GM15510 (cell line): Measurements from ENCODE around the gene IL2RA.
A peak's percentile ranks its signal among the peaks of the same experiment; 100 is the strongest.

ENCODE experiments used
- POLR2A ChIP-seq: IDR thresholded peaks from 3 replicates; pipeline ENCODE4 v1.6.1; 2011; ENCODE audit warnings: borderline replicate concordance; ENCODE audit not compliant: insufficient read length; ENCODE audit errors: extremely low read depth

IL2RA gene

GRCh38 chr10:6052247-6053221 is 9.6 kb downstream of the IL2RA start:
- TF ChIP-seq POLR2A, result no peak

DNA sequence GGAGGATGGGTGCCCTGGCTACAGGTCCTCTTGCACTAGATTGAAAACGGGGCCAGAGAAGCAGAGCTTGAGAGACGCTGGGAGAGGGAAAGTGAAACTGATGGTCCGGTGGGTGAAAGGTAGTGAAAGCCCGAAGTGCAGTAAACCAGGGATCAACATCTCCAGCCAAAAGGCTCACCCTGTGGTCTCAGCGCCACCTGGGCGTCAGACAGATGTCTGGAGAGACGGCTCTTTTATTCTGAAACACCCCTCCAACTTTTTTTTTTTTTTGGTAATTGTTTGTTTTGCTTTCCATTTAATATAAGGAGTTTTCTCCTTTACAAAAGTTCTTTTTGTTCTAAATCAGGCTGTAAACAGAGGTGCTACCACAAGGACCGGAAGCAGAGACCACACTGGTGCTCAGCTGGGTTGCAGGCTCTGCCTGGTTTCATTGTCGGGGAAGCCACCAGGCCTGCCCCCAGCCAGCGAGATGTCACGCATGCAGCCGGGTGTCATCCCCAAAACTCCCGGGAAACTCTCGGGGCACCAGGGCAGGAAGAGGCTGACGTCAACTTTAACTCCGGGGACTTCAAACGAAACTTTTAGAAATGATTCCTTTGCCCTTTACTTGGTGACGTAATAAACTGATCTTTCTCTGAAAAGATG is 11.2 kb downstream of the IL2RA start:
- TF ChIP-seq POLR2A, result peak; percentile 20

DNA sequence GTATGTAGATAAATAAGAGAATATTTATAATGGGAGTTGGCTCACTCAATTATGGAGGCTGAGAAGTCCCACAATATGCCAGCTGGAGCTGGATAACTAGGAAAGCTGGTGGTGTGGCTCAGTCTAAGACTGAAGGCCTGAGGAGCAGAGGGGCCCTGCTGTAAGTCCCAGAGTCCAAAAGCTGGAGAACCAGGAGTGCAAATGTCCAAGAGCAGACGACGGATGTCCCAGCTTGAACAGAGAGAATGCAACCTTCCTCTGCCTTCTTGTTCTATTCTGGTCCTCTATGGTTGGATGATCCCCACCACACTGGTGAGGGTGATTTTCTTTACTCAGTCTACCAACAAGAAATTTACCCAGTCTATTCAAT is 13.2 kb downstream of the IL2RA start:
- no peak for TF ChIP-seq POLR2A

GRCh38 chr10:6048281-6049030 is 13.7 kb downstream of the IL2RA start:
- no peak for TF ChIP-seq POLR2A

- TF ChIP-seq POLR2A, result no peak
Measured at GRCh38 chr10:6047847-6048246, 14.3 kb downstream of the IL2RA start.

DNA sequence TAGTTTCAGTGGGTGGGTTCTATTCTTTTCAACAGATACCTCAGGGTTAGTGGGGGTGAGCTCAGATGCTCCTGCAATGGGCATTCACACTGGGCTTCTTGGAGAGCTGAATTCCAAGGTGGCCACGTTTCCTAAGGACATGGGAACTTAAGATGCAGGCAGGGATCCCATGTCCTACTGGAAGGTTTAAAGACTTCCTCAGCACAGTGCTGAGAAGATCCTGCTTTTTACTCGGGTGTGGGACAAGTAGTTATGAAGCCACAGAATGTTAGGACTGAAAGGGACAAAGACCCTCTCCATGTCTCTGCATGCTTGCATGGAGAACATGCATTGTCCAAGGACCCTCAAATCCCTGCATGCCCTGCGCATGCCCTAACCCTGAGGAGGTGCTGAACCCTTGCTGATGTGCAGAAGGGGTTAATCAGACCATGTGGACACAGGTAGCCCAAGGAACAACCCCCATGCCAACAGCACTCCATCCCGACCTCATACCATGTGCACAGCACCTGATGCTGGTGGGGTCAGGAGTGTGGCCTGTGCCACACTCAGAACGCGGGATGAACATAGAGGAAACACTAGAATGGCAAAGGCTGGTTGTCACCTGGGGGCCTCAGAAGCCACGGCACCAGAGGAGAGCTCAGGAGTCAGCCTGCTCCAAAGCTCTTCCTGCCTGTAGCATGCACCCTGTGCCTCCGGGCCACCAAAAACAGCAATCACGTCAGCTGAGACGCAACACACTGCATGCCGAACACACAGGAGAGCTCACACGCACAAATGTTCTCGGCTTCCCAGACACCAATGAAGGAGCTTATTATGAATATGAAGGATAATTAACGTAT is 15.2 kb downstream of the IL2RA start:
- no peak for TF ChIP-seq POLR2A

DNA sequence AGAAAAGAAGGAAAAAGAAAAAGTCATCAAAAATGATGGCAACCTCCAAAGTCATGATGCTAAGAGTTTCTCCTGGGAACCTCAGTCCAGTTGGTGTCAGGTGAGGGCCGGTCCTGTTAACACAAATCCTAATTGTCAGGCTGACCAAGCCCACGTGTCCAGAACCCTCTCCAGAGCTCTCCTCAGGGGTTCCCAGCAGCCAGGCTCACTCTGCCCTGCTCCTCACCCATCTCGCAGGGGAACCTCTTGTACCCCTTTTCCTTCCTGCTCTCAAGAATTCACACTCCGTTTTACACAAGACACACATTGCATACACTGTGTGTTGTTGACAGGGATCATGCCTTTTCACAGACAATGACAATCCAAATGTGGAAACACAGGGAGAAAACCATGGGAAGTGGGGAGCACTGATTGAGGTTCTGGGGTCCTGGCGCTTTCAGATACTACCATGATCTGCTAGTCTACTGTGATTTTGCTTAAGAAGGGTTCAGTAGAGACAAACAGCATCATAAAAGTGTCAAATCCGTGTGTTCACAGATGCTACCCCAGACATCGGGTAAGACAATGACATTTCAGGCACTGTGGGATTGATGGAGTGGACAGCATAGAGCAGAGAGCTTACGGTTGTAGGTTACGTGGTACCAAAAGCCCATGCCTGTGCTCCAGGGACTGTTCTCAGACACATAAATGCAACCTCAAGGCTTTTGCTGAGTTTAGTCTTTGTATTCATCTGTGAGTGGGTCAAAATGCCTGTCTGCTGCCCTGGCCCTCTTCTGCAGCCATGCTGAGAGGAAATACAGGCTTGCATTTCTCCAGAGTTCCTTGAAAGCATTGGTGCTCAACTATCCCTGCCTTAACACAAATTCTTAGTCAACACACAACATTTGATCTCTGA is 16.0 kb downstream of the IL2RA start:
- no peak for TF ChIP-seq POLR2A

DNA sequence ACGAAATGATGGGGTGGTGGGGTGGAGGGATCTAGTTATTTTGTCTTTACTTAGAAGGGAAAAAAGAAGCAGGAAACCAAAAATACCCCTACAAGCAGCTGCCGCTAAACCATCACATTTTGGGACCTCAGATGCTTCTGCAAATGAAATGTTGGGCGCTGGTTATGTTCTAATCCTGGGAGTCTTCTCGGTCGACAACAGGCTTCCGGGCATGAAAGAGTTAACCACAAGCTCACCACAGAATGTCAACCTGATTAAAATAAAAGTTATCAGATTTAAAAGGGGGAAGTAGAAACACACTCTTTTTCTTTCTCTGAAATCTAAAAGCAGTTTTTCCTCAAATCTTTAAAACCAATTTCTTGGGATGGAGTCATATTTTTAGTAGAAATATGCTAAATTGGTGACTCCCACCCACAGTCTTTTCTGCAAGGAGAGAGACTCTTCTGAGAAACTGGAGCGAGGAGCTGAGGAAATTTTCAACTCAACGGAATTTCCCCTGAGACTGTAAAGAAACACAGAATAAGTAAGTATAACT is 16.8 kb downstream of the IL2RA start:
- TF ChIP-seq POLR2A, result no peak

DNA sequence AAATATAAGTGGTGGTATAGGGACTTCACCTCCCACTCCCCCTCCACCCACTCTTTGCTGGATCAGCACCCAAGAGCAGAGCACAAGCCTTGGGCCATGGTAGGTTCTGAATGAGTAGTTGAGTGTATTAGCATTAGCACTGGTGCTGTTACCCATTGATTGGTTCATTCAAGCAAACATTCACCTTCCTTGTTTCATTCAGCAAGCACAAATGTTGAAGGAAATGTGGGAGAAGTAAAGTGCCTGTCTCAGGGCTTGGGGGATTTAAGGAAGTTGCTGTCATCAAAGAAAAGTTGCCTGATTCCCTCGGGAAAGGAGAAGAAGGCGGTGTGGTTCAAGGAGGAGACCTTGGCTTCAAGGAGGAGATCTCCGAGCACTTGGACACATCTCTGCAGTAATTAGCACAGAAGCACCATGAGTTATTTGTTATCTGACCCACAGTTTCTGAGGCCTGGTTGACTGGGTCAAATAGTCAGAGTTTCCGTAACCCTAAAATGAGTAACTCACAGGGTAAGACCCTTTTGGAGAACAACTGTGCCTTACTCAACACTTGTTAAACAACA is 17.3 kb downstream of the IL2RA start:
- TF ChIP-seq POLR2A, result no peak

DNA sequence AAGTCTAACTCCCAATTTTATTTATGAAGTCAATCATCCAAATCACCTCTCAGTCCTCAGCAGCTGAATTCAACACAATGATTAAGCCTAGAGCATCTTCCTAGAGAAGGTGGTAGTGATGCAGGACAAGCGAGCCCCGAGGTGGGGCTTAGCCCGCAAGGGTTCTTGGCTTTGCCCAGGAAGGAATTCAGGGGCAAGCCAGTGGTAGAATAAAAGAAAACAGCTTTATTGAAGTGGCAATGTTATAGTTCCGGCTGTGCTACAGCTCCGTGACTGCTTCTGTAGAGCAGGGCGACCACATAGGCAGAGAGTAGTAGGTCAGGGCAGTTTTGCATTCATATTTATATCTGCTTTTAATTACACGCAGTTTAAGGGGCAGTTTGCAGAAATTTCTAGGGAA is 18.1 kb downstream of the IL2RA start:
- no peak for TF ChIP-seq POLR2A

DNA sequence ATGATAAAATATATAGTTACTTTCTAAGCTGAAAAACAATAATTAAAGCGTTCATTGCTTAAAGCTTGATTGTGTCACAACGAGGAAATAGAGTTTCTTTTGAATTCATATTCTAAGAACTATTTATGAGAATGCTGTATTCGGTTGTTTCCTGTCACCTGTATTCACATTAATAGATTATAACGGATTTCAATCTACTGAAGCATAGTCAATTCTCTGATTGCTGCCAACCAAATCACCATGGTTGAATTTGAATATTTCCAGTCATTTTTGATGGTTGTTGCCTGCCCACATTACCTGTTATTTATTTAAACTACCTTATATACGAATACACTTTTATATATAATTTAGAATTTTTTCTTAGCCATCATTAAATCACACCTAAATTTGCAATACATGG is 22.0 kb downstream of the IL2RA start:
- TF ChIP-seq POLR2A, result no peak

GRCh38 chr10:6039711-6040110 is 22.5 kb downstream of the IL2RA start:
- no peak for TF ChIP-seq POLR2A
